ENCODE data around the gene F8.

DNA sequence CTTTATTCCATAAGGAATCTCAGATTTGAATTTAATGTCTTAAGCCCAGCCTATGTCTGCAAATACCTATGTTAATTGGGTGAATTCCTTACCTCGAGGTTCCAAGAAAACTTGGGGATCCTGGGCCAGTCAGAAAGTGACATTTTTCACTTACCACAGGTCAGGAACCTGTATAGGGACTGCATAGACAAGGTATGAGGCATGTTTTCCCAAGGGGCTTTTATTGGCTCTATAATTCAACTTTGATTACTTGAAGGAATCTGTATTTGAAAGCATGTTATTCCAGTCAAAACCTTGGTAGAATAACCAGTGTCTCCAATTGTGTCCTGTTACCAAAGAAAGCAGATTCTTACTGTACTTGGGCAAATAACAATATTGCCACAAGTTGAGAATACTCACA lies 208.7 kb downstream of the F8 start:
- no peak for TF ChIP-seq POLR2A (IDR thresholded peaks at IDR 0.05)
- TF ChIP-seq, protein P1, sequence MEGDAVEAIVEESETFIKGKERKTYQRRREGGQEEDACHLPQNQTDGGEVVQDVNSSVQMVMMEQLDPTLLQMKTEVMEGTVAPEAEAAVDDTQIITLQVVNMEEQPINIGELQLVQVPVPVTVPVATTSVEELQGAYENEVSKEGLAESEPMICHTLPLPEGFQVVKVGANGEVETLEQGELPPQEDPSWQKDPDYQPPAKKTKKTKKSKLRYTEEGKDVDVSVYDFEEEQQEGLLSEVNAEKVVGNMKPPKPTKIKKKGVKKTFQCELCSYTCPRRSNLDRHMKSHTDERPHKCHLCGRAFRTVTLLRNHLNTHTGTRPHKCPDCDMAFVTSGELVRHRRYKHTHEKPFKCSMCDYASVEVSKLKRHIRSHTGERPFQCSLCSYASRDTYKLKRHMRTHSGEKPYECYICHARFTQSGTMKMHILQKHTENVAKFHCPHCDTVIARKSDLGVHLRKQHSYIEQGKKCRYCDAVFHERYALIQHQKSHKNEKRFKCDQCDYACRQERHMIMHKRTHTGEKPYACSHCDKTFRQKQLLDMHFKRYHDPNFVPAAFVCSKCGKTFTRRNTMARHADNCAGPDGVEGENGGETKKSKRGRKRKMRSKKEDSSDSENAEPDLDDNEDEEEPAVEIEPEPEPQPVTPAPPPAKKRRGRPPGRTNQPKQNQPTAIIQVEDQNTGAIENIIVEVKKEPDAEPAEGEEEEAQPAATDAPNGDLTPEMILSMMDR (IDR thresholded peaks at IDR 0.05): no peak
